DOHH2 (cell line): ENCODE data around the gene NCOA5.

ENCODE experiments used
- EZH2phosphoT487 ChIP-seq: fragments of 200-600 bp; sonication (generic); IDR thresholded peaks from 2 replicates; pipeline ENCODE4 v1.6.1; 2017; ENCODE audit warnings: borderline replicate concordance, mild to moderate bottlenecking, antibody characterized with exemption, low read length, moderate library complexity, mixed read lengths
- TF ChIP-seq, protein P1 (sequence below): fragments of 200-600 bp; sonication (generic); IDR thresholded peaks from one replicate; pipeline ENCODE4 v1.5.1; 2014; ENCODE audit warnings: antibody characterized with exemption, mild to moderate bottlenecking, low read depth, low read length; ENCODE audit not compliant: poor library complexity, severe bottlenecking

- TF ChIP-seq, protein P1, sequence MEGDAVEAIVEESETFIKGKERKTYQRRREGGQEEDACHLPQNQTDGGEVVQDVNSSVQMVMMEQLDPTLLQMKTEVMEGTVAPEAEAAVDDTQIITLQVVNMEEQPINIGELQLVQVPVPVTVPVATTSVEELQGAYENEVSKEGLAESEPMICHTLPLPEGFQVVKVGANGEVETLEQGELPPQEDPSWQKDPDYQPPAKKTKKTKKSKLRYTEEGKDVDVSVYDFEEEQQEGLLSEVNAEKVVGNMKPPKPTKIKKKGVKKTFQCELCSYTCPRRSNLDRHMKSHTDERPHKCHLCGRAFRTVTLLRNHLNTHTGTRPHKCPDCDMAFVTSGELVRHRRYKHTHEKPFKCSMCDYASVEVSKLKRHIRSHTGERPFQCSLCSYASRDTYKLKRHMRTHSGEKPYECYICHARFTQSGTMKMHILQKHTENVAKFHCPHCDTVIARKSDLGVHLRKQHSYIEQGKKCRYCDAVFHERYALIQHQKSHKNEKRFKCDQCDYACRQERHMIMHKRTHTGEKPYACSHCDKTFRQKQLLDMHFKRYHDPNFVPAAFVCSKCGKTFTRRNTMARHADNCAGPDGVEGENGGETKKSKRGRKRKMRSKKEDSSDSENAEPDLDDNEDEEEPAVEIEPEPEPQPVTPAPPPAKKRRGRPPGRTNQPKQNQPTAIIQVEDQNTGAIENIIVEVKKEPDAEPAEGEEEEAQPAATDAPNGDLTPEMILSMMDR: peak; percentile 67
- no peak for TF ChIP-seq EZH2phosphoT487
Observed at GRCh38 chr20:46128310-46129151, 38.8 kb upstream of the NCOA5 start.
